WTC11 (cell line): ENCODE measurements around the gene MTHFD1L. TPM values are rescaled to one million over a fixed set of nuclear protein-coding genes. Genes with fewer than 3 reads are reported as not detected.

ENCODE experiments used
- ATAC-seq: fragments of 200-7000 bp; cut with Tn5 transposase; 2 replicates; pipeline ENCODE4 v1.10.0; 2021; ENCODE audit warnings: mild to moderate bottlenecking, moderate library complexity
- CTCF ChIA-PET: fragments of 300-600 bp; sonication (Branson Sonifier 250); formaldehyde crosslinking; loops from one replicate; lab custom pipeline; 2021; ENCODE audit warnings: antibody characterized with exemption; lab: Charles Lee
- POLR2A ChIA-PET: fragments of 350-600 bp; sonication (Branson Sonifier 250); formaldehyde crosslinking; loops from one replicate; lab custom pipeline; 2021; ENCODE audit warnings: antibody characterized with exemption; lab: Charles Lee
- DNase-seq: peaks from one replicate; pipeline ENCODE4 v3.0.0; 2021; ENCODE audit warnings: low spot score
- H3K27ac Mint-ChIP-seq: 2 replicates; pipeline ENCODE4 v1.8.0; 2021; ENCODE audit warnings: mixed read lengths
- H3K27me3 Mint-ChIP-seq: 2 replicates; pipeline ENCODE4 v1.8.0; 2021; ENCODE audit warnings: low read depth, mild to moderate bottlenecking, moderate library complexity, mixed read lengths
- H3K36me3 Mint-ChIP-seq: 2 replicates; pipeline ENCODE4 v1.8.0; 2021; ENCODE audit warnings: mixed read lengths
- H3K4me1 Mint-ChIP-seq: 2 replicates; pipeline ENCODE4 v1.8.0; 2022; ENCODE audit warnings: mixed read lengths
- H3K4me3 Mint-ChIP-seq: 2 replicates; pipeline ENCODE4 v1.8.0; 2021; ENCODE audit warnings: mild to moderate bottlenecking, moderate library complexity, mixed read lengths
- H3K9me3 Mint-ChIP-seq: 2 replicates; pipeline ENCODE4 v1.8.0; 2021; ENCODE audit warnings: mixed read lengths
- AFF4 ChIP-seq: sonication (generic); formaldehyde crosslinking; IDR thresholded peaks from 2 replicates; pipeline ENCODE4 v1.8.1; 2023; ENCODE audit warnings: mild to moderate bottlenecking, missing genetic modification reagents, borderline replicate concordance
- ATF3 ChIP-seq: sonication (generic); formaldehyde crosslinking; conservative IDR thresholded peaks from 2 replicates; pipeline ENCODE4 v1.8.1; 2022; ENCODE audit warnings: mild to moderate bottlenecking, missing genetic modification reagents
- CDX4 ChIP-seq: fragments of 250-450 bp; sonication (Bioruptor Pico); IDR thresholded peaks from 2 replicates; pipeline ENCODE4 v1.9.0; 2021; ENCODE audit warnings: moderate library complexity, mild to moderate bottlenecking, inconsistent platforms, borderline replicate concordance
- CREM ChIP-seq: sonication (generic); formaldehyde crosslinking; IDR thresholded peaks from 2 replicates; pipeline ENCODE4 v1.8.1; 2022; ENCODE audit warnings: mild to moderate bottlenecking, missing genetic modification reagents, moderate library complexity
- CTCF ChIP-seq: fragments of 200-600 bp; IDR thresholded peaks from 2 replicates; pipeline ENCODE4 v1.8.0; 2022; ENCODE audit warnings: antibody characterized with exemption
- E2F1 ChIP-seq: sonication (generic); formaldehyde crosslinking; IDR thresholded peaks from 2 replicates; pipeline ENCODE4 v1.8.0; 2022; ENCODE audit warnings: mild to moderate bottlenecking, missing genetic modification reagents
- ERG ChIP-seq: fragments of 250-450 bp; sonication (Bioruptor Pico); IDR thresholded peaks from 2 replicates; pipeline ENCODE4 v1.8.0; 2021; ENCODE audit warnings: mild to moderate bottlenecking
- FOXJ3 ChIP-seq: sonication (generic); formaldehyde crosslinking; IDR thresholded peaks from 2 replicates; pipeline ENCODE4 v1.9.0; 2021; ENCODE audit warnings: missing genetic modification reagents, mild to moderate bottlenecking, borderline replicate concordance
- HMGXB4 ChIP-seq: sonication (generic); formaldehyde crosslinking; IDR thresholded peaks from 2 replicates; pipeline ENCODE4 v1.8.1; 2023; ENCODE audit warnings: mild to moderate bottlenecking, moderate library complexity, missing genetic modification reagents
- KAT7 ChIP-seq: sonication (generic); formaldehyde crosslinking; IDR thresholded peaks from 2 replicates; pipeline ENCODE4 v1.8.1; 2023; ENCODE audit warnings: missing genetic modification reagents, mild to moderate bottlenecking, borderline replicate concordance
- NFYB ChIP-seq: sonication (generic); formaldehyde crosslinking; conservative IDR thresholded peaks from 2 replicates; pipeline ENCODE4 v1.8.0; 2022; ENCODE audit warnings: low read depth, missing genetic modification reagents
- PREB ChIP-seq: sonication (generic); formaldehyde crosslinking; IDR thresholded peaks from 2 replicates; pipeline ENCODE4 v1.8.1; 2022; ENCODE audit warnings: mild to moderate bottlenecking, missing genetic modification reagents, moderate library complexity, borderline replicate concordance
- RELA ChIP-seq: sonication (generic); formaldehyde crosslinking; IDR thresholded peaks from 2 replicates; pipeline ENCODE4 v1.8.1; 2022; ENCODE audit warnings: missing genetic modification reagents, mild to moderate bottlenecking, borderline replicate concordance
- TCF7 ChIP-seq: sonication (generic); formaldehyde crosslinking; IDR thresholded peaks from 2 replicates; pipeline ENCODE4 v1.8.0; 2022; ENCODE audit warnings: mild to moderate bottlenecking, low read depth, missing genetic modification reagents, moderate library complexity
- TEAD4 ChIP-seq: sonication (generic); formaldehyde crosslinking; IDR thresholded peaks from 2 replicates; pipeline ENCODE4 v1.8.0; 2022; ENCODE audit warnings: mild to moderate bottlenecking, missing genetic modification reagents
- TP53 ChIP-seq: sonication (generic); formaldehyde crosslinking; IDR thresholded peaks from 2 replicates; pipeline ENCODE4 v1.8.1; 2023; ENCODE audit warnings: mild to moderate bottlenecking, missing genetic modification reagents
- ZNF396 ChIP-seq: fragments of 250-450 bp; sonication (Bioruptor Pico); IDR thresholded peaks from 2 replicates; pipeline ENCODE4 v1.8.0; 2021; ENCODE audit warnings: mild to moderate bottlenecking, moderate library complexity, borderline replicate concordance
- ZNF425 ChIP-seq: fragments of 250-450 bp; sonication (Bioruptor Pico); conservative IDR thresholded peaks from 2 replicates; pipeline ENCODE4 v1.9.0; 2021; ENCODE audit warnings: mild to moderate bottlenecking
- ZNF512 ChIP-seq: sonication (generic); formaldehyde crosslinking; IDR thresholded peaks from 2 replicates; pipeline ENCODE4 v1.8.1; 2022; ENCODE audit warnings: missing genetic modification reagents, borderline replicate concordance
- total RNA-seq: library from RNA; stranded (reverse); gene quantifications from 3 replicates; pipeline ENCODE4 v1.2.3, GENCODE V29; 2021

The MTHFD1L gene
- total RNA-seq, 1 experiment from 2014 or later: 104 TPM

GRCh38 chr6:150846641-150847040, 18.9 kb upstream of the MTHFD1L start (continued):
- TF ChIP-seq ZNF425 (CRISPR knock-in tag) (no peak), ZNF512 (CRISPR knock-in tag) (no peak), PREB (CRISPR knock-in tag) (no peak), RELA (CRISPR knock-in tag) (no peak), CDX4 (CRISPR knock-in tag) (no peak), HMGXB4 (CRISPR knock-in tag) (no peak), CREM (CRISPR knock-in tag) (no peak), ATF3 (CRISPR knock-in tag) (no peak), TP53 (CRISPR knock-in tag) (no peak), E2F1 (CRISPR knock-in tag) (no peak), TEAD4 (CRISPR knock-in tag) (no peak)

GRCh38 chr6:150848400-150848799, 17.1 kb upstream of the MTHFD1L start:
- ATAC-seq (peak; percentile 28; the same call in 1 of the 2 replicates), DNase-seq (no peak)
- Mint-ChIP-seq H3K36me3 (no peaks in the 10 kb centered on the region), H3K4me1 (peaks cover 14% of the 10 kb centered on the region), H3K9me3 (peaks cover 6% of the 10 kb centered on the region), H3K27ac (no peak overlapping the region; the same call in 1 of the 2 replicates), H3K4me3 (no peak overlapping the region), H3K27me3 (peaks cover 3% of the 10 kb centered on the region; the same call in 1 of the 2 replicates)
- CTCF ChIA-PET: interaction anchor here (0.9 to 3.1 kb wide), 5 partner anchors 17 to 777 kb away, joined by 3 to 12 read pairs (median 5); partner anchors contain the start of gene MTHFD1L
- POLR2A ChIA-PET: interaction anchor here (0.5 to 1.0 kb wide), 2 partner anchors 28 to 249 kb away, joined by 3 to 4 read pairs; partner anchors contain the start of gene PLEKHG1
- no peak for TF ChIP-seq KAT7 (CRISPR knock-in tag)
- no peak for TF ChIP-seq ERG (CRISPR knock-in tag)
- TF ChIP-seq FOXJ3 (CRISPR knock-in tag): no peak
- no peak for TF ChIP-seq AFF4 (CRISPR knock-in tag)
- TF ChIP-seq NFYB (CRISPR knock-in tag): no peak
- TF ChIP-seq ZNF396 (CRISPR knock-in tag): no peak
- no peak for TF ChIP-seq TCF7 (CRISPR knock-in tag)
- TF ChIP-seq CTCF: no peak
